Measurements from ENCODE around the gene ARHGAP1. TPM values are rescaled to one million over a fixed set of nuclear protein-coding genes. Genes with fewer than 3 reads are reported as not detected.

Gene ARHGAP1
- total and polyA plus RNA-seq, 5 experiments from 2014 or later = 35.5 to 71.2 (median 63.1) TPM

DNA sequence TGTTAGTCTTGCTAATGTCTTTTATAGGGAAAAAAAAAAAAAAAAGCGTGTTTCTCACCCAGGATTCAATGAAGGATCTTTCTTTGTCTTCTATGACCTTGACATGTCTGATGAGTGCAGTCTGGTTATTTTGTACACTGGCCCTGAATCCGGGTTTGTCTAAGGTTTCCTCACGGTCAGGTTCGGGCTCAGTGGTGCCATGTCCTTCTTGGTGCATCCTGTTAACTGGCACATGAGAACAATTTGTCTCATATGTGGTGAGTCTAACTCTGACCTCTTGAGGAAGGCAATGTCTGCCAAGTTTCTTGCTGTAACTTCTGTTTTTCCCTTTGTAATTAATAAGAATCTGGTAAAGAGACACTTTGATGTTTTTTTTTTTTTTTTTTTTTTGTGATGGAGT lies 31.1 kb upstream of the ARHGAP1 start:
- Mint-ChIP-seq H3K27ac (no peak overlapping the region), H3K27me3 (peaks cover 0 to 2% (median 0%) of the 10 kb centered on the region in 5 donors), H3K4me3 (no peak overlapping the region), H3K4me1 (no peaks in the 10 kb centered on the region), H3K36me3 (no peaks in the 10 kb centered on the region), H3K9me3 (no peaks in the 10 kb centered on the region)
- POLR2A ChIA-PET = no interaction called here
- no peak for DNase-seq
- no peak for ATAC-seq

GRCh38 chr11:46729110-46730027 lies 28.9 kb upstream of the ARHGAP1 start:
- no peaks in the 10 kb centered on the region for H3K4me1 Mint-ChIP-seq
- H3K27me3 Mint-ChIP-seq = no peaks in the 10 kb centered on the region
- POLR2A ChIA-PET = no interaction called here
- no peaks in the 10 kb centered on the region for H3K9me3 Mint-ChIP-seq
- ATAC-seq = no peak
- no peak for DNase-seq
- H3K4me3 Mint-ChIP-seq = no peak overlapping the region
- no peaks in the 10 kb centered on the region for H3K36me3 Mint-ChIP-seq
- no peak overlapping the region for H3K27ac Mint-ChIP-seq

DNA sequence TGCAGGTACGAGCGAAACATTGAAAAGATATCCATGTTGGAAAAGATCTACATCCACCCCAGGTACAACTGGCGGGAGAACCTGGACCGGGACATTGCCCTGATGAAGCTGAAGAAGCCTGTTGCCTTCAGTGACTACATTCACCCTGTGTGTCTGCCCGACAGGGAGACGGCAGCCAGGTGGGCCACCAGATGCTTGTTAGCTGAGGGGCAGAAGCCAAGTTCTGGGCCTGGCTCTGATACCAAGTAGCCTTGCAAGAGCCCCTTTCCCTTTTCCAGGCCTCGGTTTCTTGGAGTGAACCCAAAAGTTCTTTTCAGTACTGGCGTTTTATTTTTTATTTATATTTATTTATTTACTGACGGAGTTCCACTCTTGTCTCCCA lies 28.2 kb upstream of the ARHGAP1 start:
- peak overlapping the region in 1 of 10 donors; percentile 24 for H3K27ac Mint-ChIP-seq
- H3K27me3 Mint-ChIP-seq = no peaks in the 10 kb centered on the region
- POLR2A ChIA-PET = no interaction called here
- no peaks in the 10 kb centered on the region for H3K4me1 Mint-ChIP-seq
- no peaks in the 10 kb centered on the region for H3K9me3 Mint-ChIP-seq
- no peak overlapping the region for H3K4me3 Mint-ChIP-seq
- no peak for DNase-seq
- no peak for ATAC-seq
- no peaks in the 10 kb centered on the region for H3K36me3 Mint-ChIP-seq

DNA sequence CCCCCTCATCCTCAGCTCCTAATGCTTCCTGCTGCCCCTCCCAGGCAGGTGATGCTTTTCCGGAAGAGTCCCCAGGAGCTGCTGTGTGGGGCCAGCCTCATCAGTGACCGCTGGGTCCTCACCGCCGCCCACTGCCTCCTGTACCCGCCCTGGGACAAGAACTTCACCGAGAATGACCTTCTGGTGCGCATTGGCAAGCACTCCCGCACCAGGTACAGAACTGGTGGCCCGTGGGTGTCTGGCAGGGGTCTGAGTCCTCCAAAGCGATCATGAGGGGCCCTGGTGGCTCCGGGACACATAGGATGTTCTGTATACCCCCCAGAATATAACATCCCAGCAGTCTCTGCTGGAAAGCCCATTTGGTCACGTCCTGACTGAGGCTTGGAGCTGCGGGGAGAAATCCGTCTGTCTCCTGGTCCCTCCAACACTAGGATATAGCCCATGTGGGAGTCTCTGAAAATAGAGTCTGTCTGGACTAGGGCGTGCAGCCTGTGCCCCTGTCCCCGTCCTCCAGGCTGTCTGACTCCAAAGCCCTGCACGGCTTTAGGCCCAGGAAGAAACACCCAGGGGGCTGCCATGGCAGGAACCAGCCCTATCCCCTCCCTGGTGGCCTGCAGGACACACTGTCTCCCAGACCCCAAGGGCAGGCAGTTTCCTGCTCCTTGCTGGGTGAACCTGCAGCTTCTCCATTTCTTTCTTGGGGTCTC lies 27.7 kb upstream of the ARHGAP1 start:
- ATAC-seq (no peak), DNase-seq (no peak)
- H3K4me3 Mint-ChIP-seq = no peak overlapping the region
- POLR2A ChIA-PET = no interaction called here
- no peaks in the 10 kb centered on the region for H3K9me3 Mint-ChIP-seq
- H3K27me3 Mint-ChIP-seq = no peaks in the 10 kb centered on the region
- H3K36me3 Mint-ChIP-seq = no peaks in the 10 kb centered on the region
- H3K27ac Mint-ChIP-seq = peak overlapping the region in 1 of 10 donors; percentile 24
- H3K4me1 Mint-ChIP-seq = no peaks in the 10 kb centered on the region

- no peaks in the 10 kb centered on the region for H3K36me3 Mint-ChIP-seq
- no peak for ATAC-seq
- H3K9me3 Mint-ChIP-seq = no peaks in the 10 kb centered on the region
- POLR2A ChIA-PET = no interaction called here
- no peak overlapping the region for H3K4me3 Mint-ChIP-seq
- H3K4me1 Mint-ChIP-seq = no peaks in the 10 kb centered on the region
- H3K27ac Mint-ChIP-seq = peak overlapping the region in 1 of 10 donors; percentile 53
- peaks cover 0 to 3% (median 0%) of the 10 kb centered on the region in 5 donors for H3K27me3 Mint-ChIP-seq
- no peak for DNase-seq
Measured at GRCh38 chr11:46726206-46726862, 25.9 kb upstream of the ARHGAP1 start.

DNA sequence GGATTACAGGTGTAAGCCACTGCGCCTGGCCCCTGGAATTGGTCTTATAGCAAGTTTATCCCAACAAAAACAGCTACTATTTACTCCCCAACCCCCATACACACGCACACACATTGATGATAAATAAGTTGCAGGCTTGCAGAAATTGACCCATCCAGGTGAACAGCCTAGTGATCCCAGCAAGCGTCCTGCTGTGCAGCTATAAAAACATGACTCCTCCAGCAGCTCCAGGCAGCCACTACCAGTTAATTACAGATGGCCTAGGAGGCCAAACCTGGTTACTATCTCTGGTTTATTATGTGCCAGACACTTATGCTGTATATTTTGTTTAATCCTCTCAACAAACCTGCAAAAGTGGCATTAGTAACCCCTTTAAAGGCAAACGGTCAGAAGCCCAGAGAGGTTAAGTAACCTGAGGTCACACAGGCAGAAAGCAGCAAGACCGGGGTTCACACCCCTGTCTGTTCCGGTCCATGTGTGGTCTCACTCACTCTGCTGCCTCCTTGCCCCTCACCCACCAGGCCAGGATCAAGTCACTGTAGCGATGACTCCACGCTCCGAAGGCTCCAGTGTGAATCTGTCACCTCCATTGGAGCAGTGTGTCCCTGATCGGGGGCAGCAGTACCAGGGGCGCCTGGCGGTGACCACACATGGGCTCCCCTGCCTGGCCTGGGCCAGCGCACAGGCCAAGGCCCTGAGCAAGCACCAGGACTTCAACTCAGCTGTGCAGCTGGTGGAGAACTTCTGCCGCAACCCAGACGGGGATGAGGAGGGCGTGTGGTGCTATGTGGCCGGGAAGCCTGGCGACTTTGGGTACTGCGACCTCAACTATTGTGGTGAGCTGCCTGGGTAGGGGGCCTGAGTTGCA lies 25.2 kb upstream of the ARHGAP1 start:
- Mint-ChIP-seq H3K27me3 (peaks cover 0 to 3% (median 0%) of the 10 kb centered on the region in 5 donors), H3K27ac (no peak overlapping the region), H3K9me3 (no peaks in the 10 kb centered on the region), H3K4me3 (no peak overlapping the region), H3K36me3 (no peaks in the 10 kb centered on the region), H3K4me1 (no peaks in the 10 kb centered on the region)
- ATAC-seq (no peak), DNase-seq (no peak)
- POLR2A ChIA-PET = no interaction called here

DNA sequence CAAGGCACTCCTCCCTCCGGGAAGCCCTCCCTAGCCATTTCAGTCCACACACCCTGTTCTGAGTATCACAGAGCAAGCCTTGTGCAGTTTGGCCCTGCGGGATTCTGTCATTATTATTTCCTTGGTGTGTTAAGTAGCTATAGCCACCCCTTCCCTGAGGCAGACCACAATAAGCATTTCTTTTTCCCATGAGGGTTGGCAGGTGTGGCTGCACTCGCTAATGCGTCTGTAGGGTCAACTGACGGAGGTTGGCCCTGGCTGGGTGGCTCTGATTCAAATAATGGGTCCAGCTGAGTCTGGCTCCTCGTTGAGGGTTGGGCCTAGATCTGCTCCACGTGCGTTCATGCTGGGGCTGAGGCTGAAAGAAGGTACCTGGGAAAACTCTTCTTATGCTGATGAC lies 23.7 kb upstream of the ARHGAP1 start:
- Mint-ChIP-seq H3K27me3 (peaks cover 0 to 3% (median 0%) of the 10 kb centered on the region in 5 donors), H3K4me1 (no peaks in the 10 kb centered on the region), H3K27ac (no peak overlapping the region), H3K9me3 (no peaks in the 10 kb centered on the region), H3K4me3 (no peak overlapping the region), H3K36me3 (no peaks in the 10 kb centered on the region)
- no peak for DNase-seq
- POLR2A ChIA-PET = no interaction called here
- no peak for ATAC-seq

DNA sequence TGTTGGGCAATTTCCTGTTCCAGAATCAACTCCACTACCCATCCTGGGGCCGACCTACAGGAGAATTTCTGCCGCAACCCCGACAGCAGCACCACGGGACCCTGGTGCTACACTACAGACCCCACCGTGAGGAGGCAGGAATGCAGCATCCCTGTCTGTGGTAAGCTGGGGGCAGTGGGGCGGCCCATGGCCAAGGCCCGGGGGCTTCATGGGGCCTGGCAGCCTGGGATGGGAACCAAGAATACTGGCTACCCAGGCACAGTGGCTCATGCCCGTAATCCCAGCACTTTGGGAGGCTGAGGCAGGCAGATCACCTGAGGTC lies 22.9 kb upstream of the ARHGAP1 start:
- Mint-ChIP-seq H3K36me3 (no peaks in the 10 kb centered on the region), H3K27ac (no peak overlapping the region), H3K9me3 (no peaks in the 10 kb centered on the region), H3K27me3 (peaks cover 0 to 3% (median 0%) of the 10 kb centered on the region in 5 donors), H3K4me1 (peaks cover 0 to 4% (median 3%) of the 10 kb centered on the region in 4 donors), H3K4me3 (no peak overlapping the region)
- no peak for DNase-seq
- ATAC-seq = no peak
- POLR2A ChIA-PET = no interaction called here

DNA sequence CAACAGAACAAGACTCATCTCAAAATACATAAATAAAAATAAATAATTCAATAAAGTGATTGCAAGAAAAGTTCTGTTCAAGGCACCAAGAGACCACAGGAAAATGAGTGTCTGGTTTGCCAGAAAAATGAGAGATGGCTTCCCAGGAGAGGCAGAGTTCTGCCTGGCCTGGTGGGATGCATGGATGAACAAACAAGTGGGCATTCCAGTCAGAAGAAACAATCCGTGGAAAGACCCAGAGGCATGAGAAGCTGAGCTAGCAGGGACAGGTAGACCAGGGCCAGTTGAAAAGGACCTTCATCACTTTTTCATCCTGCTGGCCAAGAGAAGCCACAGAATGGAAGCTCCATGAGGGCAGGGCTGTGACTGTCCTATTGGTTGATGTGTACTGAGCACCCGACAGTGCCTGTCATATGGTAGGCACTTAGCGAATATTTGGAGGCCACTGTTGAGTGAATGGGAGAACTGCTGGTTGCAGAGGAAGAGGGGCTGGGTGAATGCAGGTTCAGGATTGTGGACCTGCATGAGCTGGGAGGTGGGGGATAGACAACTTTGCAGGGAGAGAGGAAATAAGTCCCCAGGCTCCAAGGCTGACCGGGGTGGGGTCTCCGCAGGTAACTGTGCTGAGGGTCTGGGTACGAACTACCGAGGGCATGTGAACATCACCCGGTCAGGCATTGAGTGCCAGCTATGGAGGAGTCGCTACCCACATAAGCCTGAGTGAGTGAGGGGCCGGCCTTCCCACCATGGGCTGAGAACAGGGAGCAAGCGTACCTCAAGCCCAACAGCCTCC lies 22.3 kb upstream of the ARHGAP1 start:
- Mint-ChIP-seq H3K4me1 (peaks cover 0 to 8% (median 3%) of the 10 kb centered on the region in 4 donors), H3K27ac (no peak overlapping the region), H3K4me3 (no peak overlapping the region), H3K27me3 (peaks cover 0 to 3% (median 0%) of the 10 kb centered on the region in 5 donors), H3K9me3 (no peaks in the 10 kb centered on the region), H3K36me3 (no peaks in the 10 kb centered on the region)
- DNase-seq (no peak), ATAC-seq (no peak)
- POLR2A ChIA-PET = interaction anchor here (0.6 kb wide), 1 partner anchor 97 kb away, joined by 3 read pairs; no protein-coding TSS in a partner anchor

GRCh38 chr11:46721286-46721685 lies 20.9 kb upstream of the ARHGAP1 start:
- Mint-ChIP-seq H3K27me3 (peaks cover 0 to 3% (median 0%) of the 10 kb centered on the region in 5 donors), H3K27ac (no peak overlapping the region), H3K4me1 (peaks cover 0 to 8% (median 3%) of the 10 kb centered on the region in 4 donors), H3K36me3 (no peaks in the 10 kb centered on the region), H3K4me3 (no peak overlapping the region), H3K9me3 (no peaks in the 10 kb centered on the region)
- POLR2A ChIA-PET = no interaction called here
- DNase-seq (no peak), ATAC-seq (no peak)

GRCh38 chr11:46719543-46720218 lies 19.3 kb upstream of the ARHGAP1 start:
- H3K27me3 Mint-ChIP-seq = peaks cover 0 to 3% (median 0%) of the 10 kb centered on the region in 5 donors
- POLR2A ChIA-PET = interaction anchor here (0.8 kb wide), 1 partner anchor 103 kb away, joined by 5 read pairs; no protein-coding TSS in a partner anchor
- no peak overlapping the region for H3K27ac Mint-ChIP-seq
- no peak for DNase-seq
- peaks cover 0 to 8% (median 3%) of the 10 kb centered on the region in 4 donors for H3K4me1 Mint-ChIP-seq
- no peaks in the 10 kb centered on the region for H3K36me3 Mint-ChIP-seq
- no peak overlapping the region for H3K4me3 Mint-ChIP-seq
- no peak for ATAC-seq
- no peaks in the 10 kb centered on the region for H3K9me3 Mint-ChIP-seq

Data from naive thymus-derived CD8-positive, alpha-beta T cell (primary cell).